K562 treated with DMSO at 1 percent for 4 hours (cell line): Measurements from ENCODE around the gene TH. TPM values are rescaled to one million over a fixed set of nuclear protein-coding genes. Genes with fewer than 3 reads are reported as not detected.

Experiments
- total RNA-seq: library from RNA; unstranded; fragments of 300-600 nt; gene quantifications from 2 replicates; pipeline ENCODE4 v1.2.3, GENCODE V29; 2022; ENCODE audit not compliant: insufficient read depth

Gene TH
- total RNA-seq = not detected in 2 replicates

DNA sequence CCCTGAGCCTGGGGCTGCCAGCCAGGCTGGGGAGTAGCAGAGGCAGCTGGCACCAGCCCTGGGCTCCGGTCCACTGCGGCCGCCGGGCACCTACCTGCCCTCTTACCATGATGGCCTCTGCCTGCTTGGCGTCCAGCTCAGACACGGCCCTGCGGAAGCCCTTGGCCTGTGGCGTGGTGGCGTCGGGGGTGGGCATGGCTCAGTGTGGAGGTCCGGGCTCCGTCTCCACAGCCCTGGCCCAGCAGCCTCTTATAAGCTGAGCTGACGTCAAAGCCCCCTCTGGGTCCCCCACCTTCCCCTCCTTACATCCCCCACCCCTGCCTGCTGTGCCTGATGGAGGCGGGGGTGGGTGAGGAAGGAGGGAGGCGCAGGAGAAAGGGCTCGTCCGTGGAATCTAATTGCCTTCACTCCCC, at the start of gene TH:
Gene TH, minus strand, starts transcription at position 225 of the 413 bp plus-strand sequence. Its CDS starts 29 bp downstream, at position 196.

DNA sequence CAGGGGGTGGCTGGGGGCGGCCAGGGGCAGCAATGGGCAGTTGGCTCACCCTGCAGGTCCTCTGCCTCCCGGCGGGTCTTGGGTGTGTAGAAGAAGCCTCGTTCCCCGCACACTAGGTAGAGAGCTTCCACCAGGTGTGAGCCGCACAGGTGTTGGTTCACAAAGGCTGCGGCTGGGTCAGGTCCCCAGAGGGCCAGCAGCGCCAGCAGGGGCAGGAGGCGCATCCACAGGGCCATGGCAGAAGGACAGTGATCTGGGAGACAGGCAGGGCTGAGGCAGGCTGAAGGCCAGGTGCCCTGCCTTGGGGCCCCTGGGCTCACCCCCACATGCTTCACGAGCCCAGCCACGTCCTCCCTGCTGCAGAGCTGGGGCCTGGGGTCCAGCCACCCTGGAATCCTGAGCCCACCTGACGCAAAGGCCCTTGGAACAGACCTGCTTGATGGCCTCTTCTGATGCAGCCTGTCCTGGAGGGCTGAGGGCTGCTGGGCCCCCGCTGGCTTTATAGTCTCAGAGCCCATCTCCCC, 10.8 kb downstream of the TH start, which contains the start of gene INS:
Gene INS, minus strand, starts transcription at position 474 of the 524 bp plus-strand sequence. Its CDS starts 238 bp downstream, at position 236.

DNA sequence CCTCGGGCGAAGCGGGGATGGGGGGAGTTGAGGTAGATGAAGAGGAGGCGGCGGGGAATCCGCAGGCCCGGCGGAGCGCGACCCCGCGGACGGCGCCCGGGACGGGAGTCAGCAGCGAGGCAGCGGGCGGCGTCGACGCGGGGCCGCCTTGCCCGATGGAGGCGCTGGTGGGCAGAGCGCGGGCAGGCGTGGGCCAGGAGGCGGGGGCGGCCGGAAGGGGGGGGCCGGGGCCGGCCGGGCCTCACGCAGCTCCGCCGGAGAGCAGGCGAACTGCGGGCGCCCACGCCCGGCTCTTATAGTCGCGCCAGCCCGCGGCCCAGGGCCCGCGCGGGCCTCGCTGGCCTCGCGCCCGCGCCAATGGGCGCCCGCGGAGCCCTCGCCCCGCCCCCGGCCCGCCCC, 32.5 kb downstream of the TH start, which contains the start of gene IGF2:
Gene IGF2, minus strand, starts transcription at position 267 of the 399 bp plus-strand sequence. CDS start 3,866 bp downstream, outside the sequence.

Other genes with a start within 250 kb of the TH start
- 58.2 and 59.5 TPM in 2 replicates for gene MRPL23, start 224.5 kb downstream of the TH start, total RNA-seq
- gene H19, start 174.0 kb downstream of the TH start, total RNA-seq = 7.2 and 17.8 TPM in 2 replicates
- not detected in 2 replicates for gene IGF2, start 32.4 kb downstream of the TH start, total RNA-seq
- gene INS, start 10.6 kb downstream of the TH start, total RNA-seq = not detected in 2 replicates
- not detected in 2 replicates for gene ASCL2, start 98.8 kb upstream of the TH start, total RNA-seq
- 1.1 TPM in 2 replicates for gene C11orf21, start 130.1 kb upstream of the TH start, total RNA-seq
- gene TSPAN32, start 130.2 kb upstream of the TH start, total RNA-seq = 2.7 and 3.3 TPM in 2 replicates
- 169 and 186 TPM in 2 replicates for gene CD81, start 205.5 kb upstream of the TH start, total RNA-seq
- gene TSSC4, start 228.9 kb upstream of the TH start, total RNA-seq = 36.3 and 43.1 TPM in 2 replicates